T-helper 1 cell treated with Interleukin-12 subunit alpha and Interleukin-12 subunit beta and Interleukin-4 antibody, amounts not matched to agents 30 ng/mL and 1 ng/mL, for 36 hours (primary cell): ENCODE results near the gene LRRC53. TPM values are rescaled to one million over a fixed set of nuclear protein-coding genes. Genes with fewer than 3 reads are reported as not detected.

Experiments used
- intact Hi-C: fragments of 100-400 bp; cut with micrococcal nuclease; formaldehyde crosslinking; loops from one replicate; pipeline ENCODE4 v1.15.1; 2024
- total RNA-seq: library from RNA; stranded (reverse); gene quantifications from 2 replicates; pipeline ENCODE4 v1.2.3, GENCODE V29; 2022

Gene LRRC53
- total RNA-seq, 1 donor from 2014 or later: not detected

DNA sequence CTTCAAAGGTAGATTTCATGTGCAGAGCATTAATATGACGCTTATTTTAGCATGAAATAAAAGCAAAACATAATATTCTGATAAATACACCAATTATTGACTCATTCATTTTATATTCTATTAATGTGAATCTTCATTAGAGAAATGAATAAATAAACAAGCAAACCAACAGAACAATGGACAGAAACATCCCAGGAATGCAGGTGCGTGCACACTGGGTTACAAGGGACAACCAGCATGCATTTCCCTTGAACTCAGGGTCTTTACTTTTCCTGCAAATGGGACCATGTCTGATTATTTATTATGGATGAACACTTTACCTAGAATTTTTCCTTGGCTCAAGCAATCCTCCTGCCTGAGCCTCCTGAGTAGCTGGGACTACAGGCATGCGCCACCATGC is 13.5 kb downstream of the LRRC53 start:
- intact Hi-C loops: no loop called here

DNA sequence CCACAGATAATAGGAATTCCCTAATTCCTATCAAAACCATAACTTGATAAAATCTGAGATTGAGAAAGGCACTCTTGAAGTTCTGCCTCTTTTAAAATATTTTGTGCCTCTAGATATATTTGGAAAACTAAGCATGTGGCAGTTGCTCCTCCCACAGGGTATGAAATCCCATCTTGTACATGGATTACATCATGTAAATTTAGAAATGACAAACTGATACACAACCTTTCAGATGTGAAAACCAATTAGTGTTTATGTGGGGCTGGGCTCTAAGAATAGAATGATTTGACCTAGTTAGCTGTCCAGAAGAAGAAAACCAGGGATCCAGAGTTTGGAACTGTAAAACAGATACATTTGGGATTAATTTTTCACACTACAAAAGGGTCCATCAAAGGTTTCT is 15.7 kb downstream of the LRRC53 start:
- intact Hi-C loops: no loop called here

DNA sequence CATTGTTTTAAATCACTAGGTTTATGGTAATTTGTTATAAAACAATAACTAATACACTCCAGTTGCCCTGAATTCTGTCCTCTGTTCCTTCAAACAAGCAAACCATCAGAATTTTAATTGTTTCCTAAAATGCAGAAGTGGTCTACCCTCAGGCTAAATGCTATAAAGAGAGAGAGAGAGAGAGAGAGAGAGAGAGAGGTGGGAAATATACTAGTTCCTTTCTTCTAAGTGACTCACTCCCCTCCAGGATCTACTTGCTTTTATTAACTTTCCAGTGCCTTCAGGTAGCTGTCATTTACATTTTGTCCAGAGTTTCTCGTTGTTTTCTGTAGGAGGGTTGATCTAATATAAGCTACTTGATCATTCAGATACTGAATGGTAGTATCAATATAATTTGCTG is 26.4 kb downstream of the LRRC53 start:
- intact Hi-C loops: no loop called here

DNA sequence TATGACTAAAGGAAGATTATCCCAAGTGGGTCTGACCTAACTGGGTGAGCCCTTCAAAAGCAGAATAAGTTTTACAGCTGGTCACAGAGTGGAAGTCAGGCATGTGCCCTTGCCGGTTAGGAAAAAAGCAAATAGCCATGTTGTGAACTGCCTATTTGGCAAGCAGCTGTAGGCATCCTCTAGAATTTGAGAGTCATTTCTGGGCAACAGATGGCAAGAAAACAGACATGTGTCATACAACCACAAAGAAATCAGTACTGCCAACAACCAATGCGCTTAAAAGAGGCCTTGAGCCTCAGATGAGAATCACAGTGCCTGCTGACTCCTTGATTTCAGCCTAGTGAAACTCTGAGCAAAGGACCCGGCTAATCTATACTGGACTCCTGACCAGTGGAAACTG is 26.8 kb downstream of the LRRC53 start:
- intact Hi-C loops: no loop called here

DNA sequence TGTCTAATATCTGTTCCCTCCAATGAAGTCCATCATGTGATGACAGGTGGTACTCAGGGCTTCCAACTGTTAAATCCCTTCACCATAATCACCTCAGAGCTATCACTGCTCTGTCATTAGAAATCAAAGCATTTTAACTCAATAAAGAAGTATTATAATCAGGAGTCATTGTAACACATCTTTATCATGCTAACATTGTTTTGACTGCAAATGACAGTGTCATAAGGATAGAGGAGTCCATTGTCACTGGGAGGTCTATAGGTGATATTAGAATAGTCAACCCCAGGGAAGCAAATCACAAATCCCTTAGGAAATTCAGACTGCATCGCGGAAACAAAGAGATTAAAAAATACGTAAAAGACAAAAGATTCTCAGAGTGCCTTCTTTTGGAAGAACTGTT is 30.8 kb downstream of the LRRC53 start:
- intact Hi-C loops: no loop called here

DNA sequence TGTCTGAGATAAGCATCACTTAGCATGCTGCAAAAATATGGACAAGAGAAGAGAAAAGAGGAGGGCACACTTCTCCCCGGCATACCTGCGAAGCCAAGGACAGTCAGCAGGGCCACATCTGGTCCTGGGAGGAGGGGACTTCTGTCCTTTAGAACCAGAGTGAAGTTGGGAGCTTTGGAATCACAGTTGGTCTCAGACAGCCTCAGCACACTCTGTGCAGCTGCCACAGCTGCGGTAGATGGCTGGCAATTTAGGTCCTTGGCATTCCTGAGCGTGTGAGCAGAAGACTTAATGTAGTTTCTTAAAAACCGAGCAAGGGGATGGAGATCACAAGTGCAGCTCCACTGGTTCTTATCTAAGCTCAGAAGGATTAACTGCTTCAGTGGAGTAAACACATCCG is 32.3 kb downstream of the LRRC53 start:
- intact Hi-C loops: no loop called here

DNA sequence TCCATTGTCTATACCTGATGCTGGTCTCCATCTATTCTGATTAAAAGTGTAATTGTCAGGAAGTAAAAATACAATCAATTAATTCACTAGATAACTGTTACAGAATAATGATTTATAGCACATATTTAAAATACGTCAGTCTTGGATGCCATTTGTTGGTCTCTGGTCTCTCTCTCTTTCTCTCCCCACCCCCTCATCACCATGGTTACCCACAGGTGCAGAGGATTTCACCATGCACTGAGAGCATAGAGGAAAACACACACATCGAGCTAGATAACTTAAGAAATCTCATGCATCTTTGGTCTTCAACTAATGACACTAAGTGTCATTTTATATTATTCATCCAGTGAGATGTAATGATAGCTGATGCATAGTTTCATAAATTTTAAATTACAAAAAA is 33.4 kb downstream of the LRRC53 start:
- intact Hi-C loops: no loop called here

DNA sequence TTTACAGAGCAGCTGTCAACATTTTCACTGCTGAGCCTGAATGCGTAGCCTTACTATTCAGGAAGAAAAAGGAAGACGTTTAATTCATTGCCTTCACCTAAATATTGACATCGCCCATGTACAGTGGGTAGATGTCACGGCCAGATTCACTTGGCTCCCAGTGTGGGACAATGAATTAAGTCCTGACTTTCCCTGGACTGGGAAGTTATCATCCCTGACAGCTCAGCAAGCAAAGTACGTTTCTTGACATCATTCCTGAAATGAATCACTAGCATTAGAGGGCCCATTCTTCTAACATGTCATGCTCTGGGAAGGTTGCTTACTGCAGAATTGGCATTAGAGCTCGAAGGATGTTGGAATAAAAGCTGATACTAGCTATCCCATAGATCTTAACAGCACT is 37.8 kb downstream of the LRRC53 start:
- intact Hi-C loops: no loop called here

DNA sequence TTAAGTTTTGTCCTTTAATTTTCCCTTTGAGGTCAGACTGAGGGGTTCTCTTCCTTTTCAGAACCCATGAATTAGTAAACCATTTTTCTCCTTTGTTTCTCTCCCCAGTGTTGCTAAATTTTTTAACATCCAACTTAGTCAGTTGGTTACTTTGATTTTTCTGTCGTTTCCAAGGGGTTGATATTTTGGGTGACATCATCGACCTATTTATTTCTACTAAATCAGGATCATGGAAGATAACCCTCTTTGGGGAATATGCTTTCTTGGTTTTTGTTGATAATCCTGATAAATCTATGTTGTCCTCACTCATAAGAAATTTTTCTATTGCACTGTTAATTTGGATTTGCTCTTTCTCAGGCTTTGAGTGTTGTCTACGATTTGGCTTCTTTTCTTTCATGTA is 40.9 kb downstream of the LRRC53 start:
- intact Hi-C loops: no loop called here

DNA sequence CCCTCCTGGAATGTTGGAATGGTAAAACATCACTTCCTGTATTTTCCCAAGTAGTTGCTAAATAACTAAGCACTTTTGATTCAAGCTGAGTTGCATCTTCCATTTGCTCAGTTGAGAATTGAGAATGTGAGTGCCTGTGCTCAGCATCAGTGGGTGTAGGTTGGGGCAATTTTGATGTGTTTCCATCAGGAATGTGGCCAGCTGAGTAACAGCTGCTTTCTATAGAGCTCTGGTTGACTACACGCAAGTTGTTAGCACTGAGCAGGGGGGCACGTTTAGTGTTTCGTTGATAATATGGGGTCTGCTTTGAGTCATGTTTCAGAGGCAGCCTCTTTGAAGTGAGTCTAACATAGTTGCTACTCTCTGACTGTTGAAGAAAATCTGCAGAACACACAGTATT is 41.5 kb downstream of the LRRC53 start:
- intact Hi-C loops: no loop called here

DNA sequence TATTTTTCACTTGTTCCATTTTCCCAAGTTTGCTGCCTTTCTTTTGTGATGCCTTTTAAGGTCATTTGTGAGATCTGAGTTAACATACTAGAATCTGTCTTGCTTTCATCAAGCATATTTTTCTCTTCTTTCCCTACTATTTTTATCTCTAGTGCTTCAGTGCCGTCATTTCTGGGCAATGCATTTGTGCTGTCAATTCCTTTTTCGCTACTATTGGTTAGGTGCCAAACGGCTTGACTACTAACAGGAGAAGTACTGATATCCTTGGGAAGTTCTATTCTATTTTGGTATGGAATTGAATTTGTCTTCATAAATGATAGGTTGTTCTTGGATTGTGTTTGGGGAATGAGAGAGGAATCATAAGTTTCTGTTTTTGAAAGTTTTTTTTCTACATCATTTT is 42.2 kb downstream of the LRRC53 start:
- intact Hi-C loops: no loop called here

DNA sequence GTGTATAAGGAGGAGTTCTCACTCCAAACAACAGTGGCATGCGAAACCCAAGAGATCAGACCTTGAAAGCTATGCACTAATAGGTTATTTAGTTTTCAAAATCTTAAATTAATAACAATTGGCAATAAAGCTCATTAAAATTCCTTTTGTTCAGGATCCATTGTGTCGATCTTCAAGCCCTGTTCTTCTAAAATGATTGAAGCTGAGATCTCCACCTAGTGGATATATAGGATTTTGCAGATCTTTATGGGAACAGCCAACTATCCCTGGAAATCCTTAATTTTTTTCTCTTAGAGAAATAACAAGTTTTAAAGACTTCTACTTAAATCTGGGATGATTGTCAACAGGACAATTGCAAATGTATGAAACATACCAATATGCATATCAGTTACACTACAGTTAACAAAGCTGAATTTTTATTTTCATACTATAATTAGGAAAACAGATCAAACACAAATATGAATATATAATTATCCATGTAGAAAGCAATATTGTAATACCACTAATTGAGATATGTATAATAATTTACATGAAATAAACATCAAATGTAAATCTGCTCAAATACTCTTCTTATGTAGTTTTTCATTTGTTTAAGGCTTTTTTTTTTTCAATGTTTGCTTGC is 43.3 kb downstream of the LRRC53 start:
- intact Hi-C loops: loop anchor here (1.0 kb wide), 1 partner anchor 629 kb away; no protein-coding TSS in a partner anchor

DNA sequence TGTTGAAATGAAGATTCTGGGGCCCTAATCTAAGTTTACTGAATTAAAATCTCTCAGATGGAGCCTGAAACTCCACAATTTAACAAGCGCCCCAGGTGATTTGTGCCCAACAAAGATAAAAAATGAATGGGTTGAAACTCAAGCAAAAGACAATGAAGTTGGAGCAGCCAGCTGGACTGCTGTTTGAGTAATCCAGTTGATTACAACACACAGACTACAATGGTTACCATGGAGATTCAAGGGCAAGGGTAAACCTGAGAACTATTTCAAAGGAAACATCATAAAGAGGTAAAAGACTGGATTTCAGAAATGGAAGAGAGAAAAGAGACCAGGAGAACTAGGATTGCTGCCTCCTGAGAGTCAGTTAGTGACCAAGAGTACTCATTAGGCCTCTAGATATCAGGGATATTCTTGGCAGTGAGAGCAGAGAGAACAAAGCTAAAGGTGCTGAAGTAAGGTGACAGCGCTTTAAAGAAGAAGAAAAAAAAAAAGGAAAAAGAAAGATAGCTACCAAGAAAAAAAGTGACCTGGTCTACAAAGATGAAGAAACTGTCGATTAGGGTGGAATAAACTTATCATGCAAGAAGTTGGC is 44.5 kb downstream of the LRRC53 start:
- intact Hi-C loops: no loop called here

DNA sequence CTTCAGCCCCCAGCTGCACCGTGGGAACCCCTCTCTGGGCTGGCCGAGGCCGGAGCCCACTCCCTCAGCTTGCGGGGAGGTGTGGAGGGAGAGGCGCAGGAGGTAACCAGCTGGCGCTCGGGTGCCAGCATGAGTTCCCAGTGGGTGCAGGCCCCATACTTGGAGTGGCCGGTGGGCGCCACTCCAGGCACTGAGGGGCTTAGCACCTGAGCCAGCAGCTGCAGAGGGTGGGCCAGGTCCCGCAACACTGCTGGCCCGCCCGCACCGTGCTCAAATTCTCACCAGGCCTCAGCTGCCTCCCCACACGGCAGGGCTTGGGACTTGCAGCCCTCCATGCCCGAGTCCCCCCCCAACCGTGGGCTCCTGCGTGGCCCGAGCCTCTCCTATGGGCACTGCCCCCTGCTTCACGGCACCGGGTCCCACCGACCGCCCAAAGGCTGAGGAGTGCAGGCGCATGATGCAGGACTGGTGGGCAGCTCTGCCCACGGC is 47.2 kb downstream of the LRRC53 start:
- intact Hi-C loops: no loop called here

DNA sequence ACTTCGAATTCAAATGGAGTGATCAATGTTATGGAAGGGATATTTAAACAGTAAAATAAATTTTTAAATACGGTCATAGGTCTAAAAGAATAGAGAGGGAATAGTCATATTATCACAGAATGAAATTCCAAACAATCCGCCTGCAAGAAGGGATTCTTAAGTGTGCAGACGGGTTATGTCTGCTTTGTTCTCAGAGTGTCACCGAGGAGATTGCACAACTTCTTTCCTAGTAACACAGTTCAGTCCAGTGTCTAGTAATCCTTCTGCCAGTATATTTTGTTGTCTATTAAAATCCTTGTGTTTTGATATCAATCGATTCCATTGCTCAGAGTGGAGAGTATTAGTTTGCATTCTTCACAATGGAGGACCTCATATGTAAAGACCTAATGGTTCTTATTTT is 48.4 kb downstream of the LRRC53 start:
- intact Hi-C loops: no loop called here

DNA sequence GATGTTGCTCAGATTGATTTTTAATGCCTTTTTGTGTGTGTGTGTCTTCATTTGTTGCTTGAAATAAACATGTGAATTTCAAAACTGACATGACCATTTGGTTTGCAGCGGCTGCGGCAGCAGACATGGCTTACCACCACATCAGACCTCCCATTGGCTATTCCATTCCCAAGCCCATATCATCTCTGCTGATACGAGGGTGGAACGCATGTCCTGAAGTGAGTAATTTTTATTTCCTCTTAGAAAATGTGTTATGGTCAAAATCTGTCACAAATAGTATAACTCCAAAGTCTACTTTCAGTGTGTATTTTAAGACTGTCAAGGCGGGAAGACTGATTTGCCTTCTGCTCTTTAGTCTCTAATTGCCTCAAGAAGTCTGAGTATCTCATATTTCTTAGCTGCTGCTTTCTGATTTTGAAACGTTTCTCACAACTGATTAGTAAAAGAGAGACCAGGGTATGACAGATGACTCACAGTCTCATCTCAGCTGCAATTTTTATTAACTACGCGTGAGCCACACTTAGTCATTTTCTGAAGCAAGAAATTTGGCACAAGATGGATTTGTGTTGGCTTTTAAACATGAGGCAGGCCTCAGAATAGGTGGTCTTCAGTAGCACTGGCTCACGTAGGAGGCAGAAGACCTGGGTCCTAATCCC is 49.0 kb downstream of the LRRC53 start:
- intact Hi-C loops: no loop called here

DNA sequence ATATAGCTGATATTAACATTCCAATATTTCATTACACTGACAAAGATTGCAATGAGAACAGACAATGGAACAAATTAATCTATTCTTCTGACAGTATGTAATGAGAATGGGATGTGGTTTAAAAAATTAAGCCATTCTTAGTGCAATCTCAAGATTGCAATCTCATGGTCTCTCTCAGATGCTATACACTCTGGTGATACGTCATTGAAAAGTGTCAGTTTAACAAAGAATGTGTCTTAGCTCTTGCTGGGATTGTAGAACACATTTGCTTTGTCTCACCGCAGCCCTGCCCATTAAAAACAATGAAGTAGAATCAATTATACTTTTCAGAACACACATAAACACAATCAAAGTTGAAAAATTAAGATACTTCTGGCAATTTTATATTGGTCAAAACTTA is 55.2 kb downstream of the LRRC53 start:
- intact Hi-C loops: no loop called here

DNA sequence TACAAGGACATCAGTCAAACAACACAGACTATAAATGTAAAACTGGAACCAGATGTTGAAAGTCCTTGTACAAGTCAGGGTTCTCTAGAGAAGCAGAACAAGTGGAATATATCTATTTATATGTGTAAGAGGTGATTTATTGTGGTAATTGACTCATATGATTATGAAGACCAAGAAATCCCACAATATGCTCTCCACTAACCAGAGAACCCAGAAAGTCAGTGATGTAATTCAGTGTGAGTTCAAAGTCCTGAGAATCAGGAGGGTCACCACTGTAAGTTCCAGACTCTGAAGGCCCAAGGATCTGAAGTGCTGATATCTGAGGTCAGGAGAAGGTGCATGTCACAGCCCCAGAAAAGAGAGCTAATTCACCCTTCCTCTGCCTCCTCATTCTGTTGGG is 57.0 kb downstream of the LRRC53 start:
- intact Hi-C loops: no loop called here

DNA sequence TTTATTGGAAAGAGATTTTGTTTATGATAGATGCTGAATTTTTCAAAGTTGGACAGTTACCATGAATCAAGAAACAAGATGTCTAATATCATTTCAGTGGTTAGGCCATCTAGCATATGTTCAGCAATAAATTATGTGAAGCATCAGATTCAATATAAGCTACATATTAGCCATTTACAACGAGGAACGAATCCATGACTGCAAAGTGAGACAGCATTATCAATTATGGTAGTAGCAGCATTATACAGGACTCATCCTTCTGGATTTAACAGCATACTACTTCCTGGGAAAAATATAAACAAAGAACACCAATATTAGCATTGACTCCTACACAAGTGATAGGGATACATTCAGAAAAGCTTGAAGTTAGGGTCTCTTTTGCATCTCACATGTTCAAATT is 59.1 kb downstream of the LRRC53 start:
- intact Hi-C loops: no loop called here

DNA sequence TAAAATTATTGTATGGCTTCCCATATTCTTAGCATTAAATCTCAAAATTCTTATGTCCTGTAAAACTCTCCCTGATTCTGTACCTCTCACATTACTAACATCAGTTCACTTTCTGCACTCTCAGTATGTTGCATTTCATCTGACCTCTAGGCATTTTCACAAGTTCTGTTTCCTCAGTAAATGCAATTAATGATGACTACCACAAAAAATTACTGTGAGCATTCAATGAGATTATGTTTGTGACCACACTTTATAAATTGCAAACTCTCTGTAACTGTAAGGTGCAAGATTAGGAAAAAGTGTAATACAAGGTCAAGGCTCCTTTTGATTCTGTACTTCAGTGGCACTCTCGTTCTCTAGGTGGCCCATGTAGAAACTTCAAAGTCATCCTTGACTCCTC is 60.4 kb downstream of the LRRC53 start:
- intact Hi-C loops: no loop called here

DNA sequence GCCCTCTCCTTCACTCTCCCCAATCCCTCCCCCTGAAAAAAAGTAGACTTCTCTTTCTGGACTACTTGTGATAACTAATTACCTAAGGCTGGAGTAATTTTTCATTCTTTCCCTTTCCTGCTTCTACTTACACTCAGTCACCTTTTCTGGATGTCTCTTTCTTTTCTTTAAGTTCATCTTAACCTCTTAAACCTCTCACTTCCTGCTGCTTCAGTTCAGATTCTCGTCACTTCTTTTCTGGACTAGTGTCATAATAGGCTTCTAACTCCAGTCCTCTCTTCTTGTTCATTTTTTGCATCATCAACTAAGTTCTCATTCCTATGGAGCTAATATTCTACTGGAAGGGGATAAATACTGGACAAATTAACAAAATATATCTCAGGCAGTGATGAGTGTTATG is 75.4 kb downstream of the LRRC53 start:
- intact Hi-C loops: no loop called here

DNA sequence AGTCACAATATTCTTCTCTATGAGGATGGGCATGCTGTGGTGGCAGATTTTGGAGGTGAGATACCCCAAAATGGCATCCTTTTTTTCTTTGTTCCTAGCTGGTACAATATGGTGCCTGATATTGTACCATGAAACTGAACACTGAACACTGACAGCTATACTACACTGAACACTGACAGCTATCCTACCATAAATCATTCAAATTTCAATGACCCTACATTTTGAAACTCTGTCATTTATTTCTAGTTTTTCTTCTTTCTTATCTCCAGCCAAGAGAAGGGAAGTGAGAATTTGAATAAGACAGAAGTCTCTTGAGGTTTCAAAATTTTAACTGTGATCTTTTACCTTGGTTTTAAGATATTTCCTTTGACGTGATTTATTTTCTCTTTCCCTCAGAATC is 76.3 kb downstream of the LRRC53 start:
- intact Hi-C loops: no loop called here

DNA sequence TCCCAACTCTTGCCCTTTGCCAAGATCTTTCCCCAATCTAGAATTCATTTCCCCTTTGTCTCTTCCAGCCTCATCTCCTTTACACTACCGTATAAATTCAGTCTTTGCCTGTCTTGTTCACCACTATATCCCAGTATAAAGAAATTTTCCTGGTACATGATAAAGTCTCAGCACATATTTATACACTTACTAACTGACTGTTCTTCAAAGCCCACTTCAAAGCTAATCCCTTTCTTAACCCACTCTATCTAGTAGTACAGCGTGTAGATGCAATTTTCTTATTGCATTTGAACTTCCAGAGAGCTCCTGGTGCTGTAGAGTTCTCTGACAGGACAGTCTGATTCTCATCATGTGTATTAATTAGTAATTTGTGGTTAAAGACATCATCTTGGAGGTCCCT is 78.1 kb downstream of the LRRC53 start:
- intact Hi-C loops: no loop called here
